ENCODE data around the gene RGSL1.

- TF ChIP-seq CTCF (IDR thresholded peaks at IDR 0.05) (no peak), POLR2A (IDR thresholded peaks at IDR 0.05) (no peak), POLR2AphosphoS5 (IDR thresholded peaks at IDR 0.05; ENCODE audit: insufficient read depth in 1 of 2, low read depth in 1 of 2) (no peak)
These were observed 152.0 kb downstream of the RGSL1 start for GRCh38 chr1:182601913-182602312.

Data from vagina (tissue), 2 donors.